Measurements from ENCODE around the gene GALNT17.

GALNT17 gene

DNA sequence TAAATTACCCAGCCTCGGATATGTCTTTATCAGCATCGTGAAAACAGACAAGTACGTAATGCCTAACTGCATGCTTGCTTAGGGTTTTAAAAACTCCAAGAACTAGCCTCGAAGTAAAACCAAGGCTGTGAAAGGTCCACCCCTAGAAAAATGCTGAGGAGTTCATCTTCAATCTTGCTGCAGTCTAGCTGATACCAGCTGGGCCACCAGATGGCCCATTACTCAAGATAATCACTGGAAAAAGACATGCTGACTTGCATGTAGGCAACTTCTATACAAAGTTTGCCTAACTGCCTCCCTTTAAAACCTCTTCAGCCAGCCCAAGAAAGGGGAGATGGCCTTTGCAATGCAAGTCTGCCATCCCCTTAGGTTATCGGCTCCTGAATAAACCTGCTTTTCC, 614.1 kb downstream of the GALNT17 start:
- no peak for DNase-seq (ENCODE audit: low spot score)

DNA sequence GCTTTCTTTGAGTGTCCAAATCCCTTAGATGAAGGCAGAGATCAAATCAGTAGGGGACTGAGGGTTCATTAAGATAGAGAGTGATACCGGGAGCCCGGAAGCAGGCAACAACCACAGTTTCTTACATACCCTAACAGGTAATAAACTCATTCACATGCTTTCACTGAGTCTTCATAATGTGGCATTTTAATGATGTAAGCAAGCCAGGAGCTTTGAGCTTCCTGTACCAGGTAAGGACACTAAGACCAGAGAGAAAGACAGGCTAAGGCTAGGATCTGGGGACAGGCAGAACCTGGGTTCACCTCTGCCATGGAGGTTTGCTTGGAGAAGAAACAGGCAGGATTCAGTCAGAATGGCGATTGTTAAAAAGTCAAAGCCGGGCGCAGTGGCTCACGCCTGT, 618.3 kb downstream of the GALNT17 start:
- DNase-seq (ENCODE audit: low spot score): no peak

DNA sequence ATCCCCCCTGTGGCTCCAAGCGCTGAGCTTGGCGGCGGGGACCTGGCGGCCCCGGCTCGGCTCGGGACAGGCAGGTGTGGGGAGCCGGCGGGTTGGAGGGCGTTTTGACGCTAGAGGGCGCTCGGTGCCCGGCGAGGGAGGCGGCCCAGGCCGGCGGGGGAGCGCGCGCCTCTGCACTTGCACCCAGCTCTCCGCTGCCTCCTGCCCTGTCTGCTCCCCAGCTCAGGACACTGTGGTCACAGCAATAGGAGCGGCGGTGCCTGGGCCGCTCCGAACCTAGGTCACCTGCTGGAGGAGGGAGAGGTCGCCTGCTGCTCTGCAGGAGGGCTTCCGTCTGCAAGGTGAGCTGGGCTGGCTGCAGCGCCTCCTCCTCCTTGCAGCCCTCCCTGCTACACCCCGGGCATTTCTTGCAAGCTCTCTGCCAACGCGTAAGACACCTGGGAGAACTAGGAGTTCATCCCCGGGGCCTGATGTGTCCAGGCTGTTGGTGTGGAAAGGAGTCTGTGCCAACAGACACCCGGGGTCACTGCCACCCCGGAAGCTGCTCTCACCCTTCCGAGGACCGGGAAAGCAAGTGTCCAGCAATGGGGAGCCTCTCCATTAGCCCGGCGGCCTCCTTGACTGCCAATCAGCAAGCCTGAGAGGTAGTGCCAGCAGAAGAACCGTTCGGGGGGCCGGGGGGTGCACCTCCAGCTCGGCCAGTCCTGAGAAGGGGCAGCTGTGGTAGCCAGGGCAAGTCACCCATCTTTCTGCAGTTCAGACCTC, 620.4 kb downstream of the GALNT17 start:
- no peak for DNase-seq (ENCODE audit: low spot score)

DNA sequence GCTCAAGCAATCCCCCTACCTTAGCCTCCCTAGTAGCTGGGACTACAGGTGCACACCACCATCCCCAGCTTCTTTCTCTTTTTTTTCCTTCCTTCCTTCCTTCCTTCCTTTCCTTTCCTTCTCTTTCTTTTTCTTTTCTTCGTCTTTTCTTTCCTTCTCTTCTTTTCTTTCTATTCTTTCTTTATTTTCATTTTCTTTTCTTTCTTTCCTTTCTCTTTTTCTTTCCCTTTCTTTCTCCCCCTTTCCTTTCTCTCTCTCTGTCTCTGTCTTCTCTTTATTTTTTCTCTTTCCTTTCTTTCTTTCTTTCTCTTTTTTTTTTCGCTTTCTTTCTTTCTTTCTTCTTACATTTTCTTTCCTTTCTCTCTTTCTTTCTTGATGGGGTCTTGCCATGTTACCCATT, 621.3 kb downstream of the GALNT17 start:
- DNase-seq (ENCODE audit: low spot score): no peak

DNA sequence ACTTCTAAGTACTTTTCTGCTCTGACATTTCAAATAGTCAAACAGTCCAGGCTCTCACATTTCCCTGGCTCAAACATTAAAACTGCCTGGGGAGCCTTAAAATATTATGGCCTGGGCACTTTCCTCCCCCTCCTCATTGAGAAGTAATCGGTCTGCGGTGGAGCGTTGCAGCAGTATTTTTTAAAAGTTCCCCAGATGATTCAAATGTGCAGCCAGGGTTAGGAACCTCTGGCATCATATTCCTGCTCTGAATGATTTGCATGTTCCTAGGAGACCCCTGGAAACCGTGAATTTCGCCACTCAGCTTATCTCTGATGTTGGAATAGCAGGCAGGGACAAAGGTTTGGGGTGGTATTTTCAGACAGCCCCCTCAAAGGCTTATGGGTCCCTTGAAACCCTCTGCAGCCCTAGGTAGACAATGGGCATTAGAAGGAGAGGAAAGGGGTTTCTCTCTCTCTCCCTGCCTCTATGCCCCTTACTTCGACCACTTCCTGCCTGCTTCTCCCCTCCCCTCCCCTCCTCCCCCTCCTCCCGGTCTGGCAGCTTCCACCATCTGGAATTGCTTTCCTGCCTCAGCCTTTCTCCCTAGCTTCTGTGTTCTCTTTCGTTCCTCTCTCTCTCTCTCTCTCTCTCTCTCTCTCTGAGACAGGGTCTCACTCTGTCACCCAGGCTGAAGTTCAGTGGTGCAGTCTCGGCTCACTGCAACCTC, 622.2 kb downstream of the GALNT17 start:
- DNase-seq (ENCODE audit: low spot score): no peak

DNA sequence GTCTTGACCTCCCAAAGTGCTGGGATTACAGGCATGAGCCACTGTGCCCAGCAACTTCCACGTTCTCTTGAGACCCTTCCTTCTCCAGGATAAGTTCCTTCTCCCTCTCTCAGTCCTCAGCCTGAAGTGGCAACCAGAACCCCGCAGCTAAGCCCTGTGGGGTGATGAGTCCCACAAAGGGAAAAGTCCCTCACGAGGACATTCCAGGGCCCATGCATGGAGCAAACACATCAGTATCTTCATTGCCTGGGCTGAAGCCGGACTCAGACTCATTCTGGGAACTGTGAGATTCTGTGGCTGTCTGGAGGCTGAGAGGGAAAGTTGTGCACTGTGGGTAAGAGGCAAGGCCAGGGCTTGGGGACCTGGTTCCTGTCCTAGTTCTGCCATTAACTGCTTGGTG, 622.9 kb downstream of the GALNT17 start:
- no peak for DNase-seq (ENCODE audit: low spot score)

DNA sequence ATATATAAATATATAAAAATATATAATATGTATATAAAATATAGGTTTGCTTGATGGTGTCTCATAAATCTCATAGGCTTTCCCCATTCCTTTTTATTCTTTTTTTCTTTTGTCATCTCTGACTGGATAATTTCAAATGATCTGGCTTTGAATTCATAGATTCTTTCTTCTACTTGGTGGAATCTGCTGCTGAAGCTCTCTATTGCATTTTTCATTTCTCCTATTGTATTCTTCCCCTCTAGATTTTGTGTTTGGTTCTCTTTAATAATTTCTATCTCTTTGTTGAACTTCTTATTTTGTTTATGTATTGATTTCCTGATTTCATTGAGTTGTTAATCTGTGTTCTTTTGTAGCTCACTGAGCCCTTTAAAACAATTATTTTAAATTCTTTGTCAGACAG, 629.4 kb downstream of the GALNT17 start:
- DNase-seq (ENCODE audit: low spot score): no peak
